Uterus (tissue), 4 donors: Measurements from ENCODE around the gene ITGA11. TPM values are rescaled to one million over a fixed set of nuclear protein-coding genes. Genes with fewer than 3 reads are reported as not detected.
"Not testable (repeated sequence)": the region's sequence is repeated elsewhere in the genome, so short reads cannot be mapped to it uniquely, and the experiment has no call there.

Source experiments
- DNase-seq, 2 donors: peaks; one replicate each; pipeline ENCODE4 v3.0.0-alpha.2; 2019 to 2020
- H3K27ac ChIP-seq, 2 donors: fragments of 200-600 bp; sonication (generic); 1 replicate in 1 of 2; 2 replicates in 1 of 2; pipeline ENCODE4 v1.5.1; 2016 to 2018
- H3K27me3 ChIP-seq, 2 donors: fragments of 200-600 bp; sonication (generic); one replicate each; pipeline ENCODE4 v1.5.1; 2018 to 2019; ENCODE audit warnings: control low read depth in 1 of 2
- H3K36me3 ChIP-seq, 2 donors: fragments of 200-600 bp; sonication (generic); one replicate each; pipeline ENCODE4 v1.5.1; 2019; ENCODE audit warnings: control low read depth in 1 of 2
- H3K4me1 ChIP-seq, 2 donors: fragments of 200-600 bp; sonication (generic); one replicate each; pipeline ENCODE4 v1.5.1; 2018 to 2019; ENCODE audit warnings: control low read depth in 1 of 2
- H3K4me3 ChIP-seq, 2 donors: fragments of 200-600 bp; sonication (generic); 1 replicate in 1 of 2; 2 replicates in 1 of 2; pipeline ENCODE4 v1.5.1; 2018 to 2019; ENCODE audit warnings: mild to moderate bottlenecking in 1 of 2
- H3K9me3 ChIP-seq, 2 donors: fragments of 200-600 bp; sonication (generic); one replicate each; pipeline ENCODE4 v1.5.1; 2019; ENCODE audit warnings: control low read depth in 1 of 2
- POLR2A ChIP-seq, 2 donors: fragments of 450-650 bp; IDR thresholded peaks; one replicate each; pipeline ENCODE4 v1.6.1; 2016; ENCODE audit warnings: antibody characterized with exemption in 2 of 2, mild to moderate bottlenecking in 1 of 2, moderate library complexity in 1 of 2
- intact Hi-C: fragments of 100-400 bp; cut with DNase I; formaldehyde crosslinking; loops from one replicate; pipeline ENCODE4 v1.15.1; 2023; ENCODE audit warnings: low total_unique reads
- total RNA-seq, 4 donors: library from RNA; depleted of rRNA in 3 of 4; stranded (reverse); fragments of >200 nt in 3 of 4; gene quantifications; one replicate each; pipeline versions ENCODE4 v1.1.0 to v1.2.4, GENCODE V29; 2014 to 2023
- TF ChIP-seq, protein P1 (sequence below), 4 experiments: fragments of 200-600 bp in 2 of 4; fragments of 450-650 bp in 2 of 4; sonication (generic) in 2 of 4; IDR thresholded peaks; one replicate each; pipeline ENCODE4 v1.5.1; 2016 to 2019; ENCODE audit warnings: antibody characterized with exemption in 4 of 4, mild to moderate bottlenecking in 2 of 4, moderate library complexity in 1 of 4
- donor health status: DM: yes; HTN: yes; CAD: no.

ITGA11 gene
- total RNA-seq, 4 donors from 2014 or later: 37.3 to 106 (median 61.1) TPM

DNA sequence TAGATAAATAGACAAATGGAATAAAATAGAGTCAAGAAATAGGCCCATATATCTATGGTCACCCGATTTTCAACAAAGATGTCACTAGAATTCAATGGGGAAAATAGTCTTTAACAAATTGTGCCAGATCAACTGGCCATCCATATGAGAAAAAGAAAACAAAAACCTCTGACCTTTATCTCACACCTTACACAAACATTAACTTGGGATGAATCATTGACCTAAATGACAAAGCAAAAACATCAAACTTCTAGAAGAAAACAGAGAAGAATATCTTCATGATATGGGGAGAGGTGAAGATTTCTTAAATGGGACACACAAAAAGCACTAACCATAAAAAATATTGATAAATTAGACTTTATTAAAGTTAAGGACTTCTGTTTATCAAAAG lies 31.9 kb downstream of the ITGA11 start:
- Histone ChIP-seq H3K27ac (peak overlapping the region; percentile 0 to 42), H3K36me3 (no peaks in the 10 kb centered on the region), H3K9me3 (no peaks in the 10 kb centered on the region), H3K27me3 (no peaks in the 10 kb centered on the region), H3K4me1 (no peaks in the 10 kb centered on the region), H3K4me3 (no peak overlapping the region)
- no peak for DNase-seq
- no peak for TF ChIP-seq POLR2A (IDR thresholded peaks at IDR 0.05)
- TF ChIP-seq, protein P1, sequence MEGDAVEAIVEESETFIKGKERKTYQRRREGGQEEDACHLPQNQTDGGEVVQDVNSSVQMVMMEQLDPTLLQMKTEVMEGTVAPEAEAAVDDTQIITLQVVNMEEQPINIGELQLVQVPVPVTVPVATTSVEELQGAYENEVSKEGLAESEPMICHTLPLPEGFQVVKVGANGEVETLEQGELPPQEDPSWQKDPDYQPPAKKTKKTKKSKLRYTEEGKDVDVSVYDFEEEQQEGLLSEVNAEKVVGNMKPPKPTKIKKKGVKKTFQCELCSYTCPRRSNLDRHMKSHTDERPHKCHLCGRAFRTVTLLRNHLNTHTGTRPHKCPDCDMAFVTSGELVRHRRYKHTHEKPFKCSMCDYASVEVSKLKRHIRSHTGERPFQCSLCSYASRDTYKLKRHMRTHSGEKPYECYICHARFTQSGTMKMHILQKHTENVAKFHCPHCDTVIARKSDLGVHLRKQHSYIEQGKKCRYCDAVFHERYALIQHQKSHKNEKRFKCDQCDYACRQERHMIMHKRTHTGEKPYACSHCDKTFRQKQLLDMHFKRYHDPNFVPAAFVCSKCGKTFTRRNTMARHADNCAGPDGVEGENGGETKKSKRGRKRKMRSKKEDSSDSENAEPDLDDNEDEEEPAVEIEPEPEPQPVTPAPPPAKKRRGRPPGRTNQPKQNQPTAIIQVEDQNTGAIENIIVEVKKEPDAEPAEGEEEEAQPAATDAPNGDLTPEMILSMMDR (IDR thresholded peaks at IDR 0.05): no peak
- intact Hi-C loops: no loop called here

DNA sequence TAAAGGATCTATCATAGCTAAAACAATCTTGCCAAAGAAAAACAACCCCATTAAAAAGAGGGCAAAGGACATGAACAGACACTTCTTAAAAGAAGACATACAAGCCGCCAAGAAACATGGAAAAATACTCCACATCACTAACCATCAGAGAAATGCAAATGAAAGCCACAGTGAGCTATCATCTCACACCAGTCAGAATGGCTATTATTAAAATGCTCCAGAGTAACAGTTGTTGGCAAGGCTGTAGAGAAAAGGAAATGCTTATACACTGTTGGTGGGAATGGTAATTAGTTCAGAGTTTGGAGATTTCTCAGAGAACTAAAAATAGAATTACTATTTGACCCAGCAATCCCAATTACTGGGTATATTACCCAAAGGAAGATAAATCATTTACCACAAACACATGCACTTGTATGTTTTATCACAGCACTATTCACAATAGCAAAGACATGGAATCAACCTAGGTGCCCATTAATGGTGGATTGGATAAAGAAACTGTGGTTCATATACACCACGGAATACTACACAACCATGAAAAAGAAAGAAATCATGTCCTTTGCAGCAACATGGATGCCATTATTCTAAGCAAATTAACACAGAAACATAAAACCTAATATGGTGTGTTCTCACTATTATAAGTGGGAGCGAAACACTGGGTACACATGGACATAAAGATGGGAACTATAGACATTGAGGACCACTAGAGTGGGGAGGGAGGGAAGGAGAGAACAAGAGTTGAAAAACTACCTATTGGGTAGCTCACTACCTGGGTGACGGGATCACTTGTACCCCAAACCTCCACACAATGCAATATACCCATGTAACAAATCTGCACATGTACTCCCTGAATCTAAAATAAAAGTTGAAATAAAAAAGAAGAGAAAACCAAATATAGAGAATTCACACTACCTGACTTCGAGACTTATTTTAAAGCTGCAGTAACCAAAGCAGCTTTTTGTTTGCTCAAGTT lies 32.6 kb downstream of the ITGA11 start:
- no peak overlapping the region for H3K4me3 ChIP-seq
- peak overlapping the region; percentile 8 to 42 for H3K27ac ChIP-seq
- no peak for DNase-seq
- H3K27me3 ChIP-seq: no peaks in the 10 kb centered on the region
- TF ChIP-seq POLR2A (IDR thresholded peaks at IDR 0.05): no peak
- TF ChIP-seq, protein P1 (IDR thresholded peaks at IDR 0.05): no peak
- no peaks in the 10 kb centered on the region for H3K36me3 ChIP-seq
- intact Hi-C loops: no loop called here
- no peaks in the 10 kb centered on the region for H3K9me3 ChIP-seq
- no peaks in the 10 kb centered on the region for H3K4me1 ChIP-seq

DNA sequence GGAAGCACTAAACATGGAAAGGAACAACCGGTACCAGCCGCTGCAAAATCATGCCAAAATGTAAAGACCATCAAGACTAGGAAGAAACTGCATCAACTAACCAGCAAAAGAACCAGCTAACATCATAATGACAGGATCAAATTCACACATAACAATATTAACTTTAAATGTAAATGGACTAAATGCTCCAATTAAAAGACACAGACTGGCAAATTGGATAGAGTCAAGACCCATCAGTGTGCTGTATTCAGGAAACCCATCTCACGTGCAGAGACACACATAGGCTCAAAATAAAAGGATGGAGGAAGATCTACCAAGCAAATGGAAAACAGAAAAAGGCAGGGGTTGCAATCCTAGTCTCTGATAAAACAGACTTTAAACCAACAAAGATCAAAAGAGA lies 34.0 kb downstream of the ITGA11 start:
- H3K4me1 ChIP-seq, H3K27ac ChIP-seq, H3K4me3 ChIP-seq, H3K27me3 ChIP-seq, H3K36me3 ChIP-seq, DNase-seq, H3K9me3 ChIP-seq, intact Hi-C loops: not testable (repeated sequence)

DNA sequence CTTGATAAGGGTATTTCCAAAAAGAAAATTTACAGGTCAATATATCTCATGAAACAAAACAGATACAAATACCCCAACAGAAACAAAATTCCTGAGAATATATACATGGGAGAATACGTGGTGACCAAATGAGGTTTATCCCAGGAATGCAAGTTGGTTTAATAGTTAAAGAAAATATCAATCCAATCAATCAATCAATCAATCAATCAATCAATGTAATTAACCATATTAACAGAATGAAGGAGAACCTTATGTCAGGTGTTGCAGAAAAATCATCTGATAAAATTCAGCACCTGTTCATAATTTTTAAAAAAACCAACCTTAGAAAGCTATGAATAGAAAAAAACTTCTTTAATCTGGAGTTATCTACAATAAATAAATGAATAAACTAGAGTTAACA lies 35.9 kb downstream of the ITGA11 start:
- no peak for TF ChIP-seq POLR2A (IDR thresholded peaks at IDR 0.05)
- TF ChIP-seq, protein P1 (IDR thresholded peaks at IDR 0.05): no peak
- Histone ChIP-seq H3K27me3 (no peaks in the 10 kb centered on the region), H3K27ac (no peak overlapping the region), H3K4me1 (no peaks in the 10 kb centered on the region), H3K36me3 (no peaks in the 10 kb centered on the region), H3K4me3 (no peak overlapping the region), H3K9me3 (no peaks in the 10 kb centered on the region)
- intact Hi-C loops: no loop called here
- no peak for DNase-seq

DNA sequence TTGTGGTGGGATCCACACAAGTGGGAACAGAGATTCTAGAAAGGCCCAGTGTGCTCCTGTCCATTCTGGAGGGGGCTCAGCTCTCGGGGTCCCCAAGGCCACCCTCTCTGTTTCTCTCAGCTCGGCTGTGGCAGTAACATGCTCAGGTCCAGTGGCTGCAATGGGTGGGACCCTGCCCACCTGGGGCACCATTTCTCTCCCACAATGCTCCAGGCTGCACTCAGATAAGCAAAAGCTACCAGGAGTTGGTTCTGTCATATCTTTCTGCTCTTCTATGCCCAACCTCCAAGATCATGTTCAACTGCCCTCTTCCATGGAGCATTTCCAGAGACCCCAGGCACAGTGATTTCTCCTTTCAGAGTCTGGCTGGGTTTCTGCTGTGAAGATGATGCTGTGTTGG lies 40.8 kb downstream of the ITGA11 start:
- TF ChIP-seq, protein P1 (IDR thresholded peaks at IDR 0.05): no peak
- no peak for TF ChIP-seq POLR2A (IDR thresholded peaks at IDR 0.05)
- intact Hi-C loops: no loop called here
- peak overlapping the region in 1 of 2 donors; percentile 56 for H3K27ac ChIP-seq
- no peaks in the 10 kb centered on the region for H3K36me3 ChIP-seq
- no peaks in the 10 kb centered on the region for H3K4me1 ChIP-seq
- H3K9me3 ChIP-seq: no peaks in the 10 kb centered on the region
- H3K27me3 ChIP-seq: no peaks in the 10 kb centered on the region
- no peak overlapping the region for H3K4me3 ChIP-seq
- DNase-seq: peak; percentile 10
